H1 (cell line): ENCODE measurements around the gene MPHOSPH8. TPM values are rescaled to one million over a fixed set of nuclear protein-coding genes. Genes with fewer than 3 reads are reported as not detected.

Experiments
- CTCF ChIA-PET: fragments of 300-600 bp; sonication (Branson Sonifier 250); formaldehyde crosslinking; loops from one replicate; lab custom pipeline; 2021; ENCODE audit not compliant: partially characterized antibody; lab: Charles Lee
- POLR2A ChIA-PET: fragments of 300-600 bp; sonication (Branson Sonifier 250); formaldehyde crosslinking; loops from one replicate; lab custom pipeline; 2021; ENCODE audit warnings: inconsistent platforms; ENCODE audit not compliant: partially characterized antibody; lab: Charles Lee
- DNase-seq, 2 experiments: peaks; one replicate each; pipeline versions ENCODE4 v3.0.0 to v3.0.0-alpha.2; 2010 to 2022; ENCODE audit warnings: low spot score in 2 of 2, low read depth in 1 of 2, mixed read lengths in 1 of 2
- FAIRE-seq: peaks from 2 replicates; lab custom pipeline; 2011; peaks lifted over from hg19 to GRCh38; lab: Jason Lieb, UNC
- H2AFZ ChIP-seq: 2 replicates; pipeline ENCODE4 v1.8.1; 2012; ENCODE audit warnings: low read length, inconsistent platforms
- H2AK5ac ChIP-seq: 2 replicates; pipeline ENCODE4 v1.6.1; 2013; ENCODE audit warnings: low read depth, low read length
- H2BK120ac ChIP-seq: replicated peaks from 2 replicates; pipeline ENCODE3; 2013; ENCODE audit warnings: low read depth, low read length, inconsistent platforms
- H2BK12ac ChIP-seq: 2 replicates; pipeline ENCODE4 v1.6.1; 2013; ENCODE audit warnings: low read depth, low read length
- H2BK15ac ChIP-seq: 2 replicates; pipeline ENCODE4 v1.6.1; 2013; ENCODE audit warnings: low read length
- H2BK20ac ChIP-seq: 2 replicates; pipeline ENCODE4 v1.6.1; 2013; ENCODE audit warnings: low read length
- H2BK5ac ChIP-seq: 2 replicates; pipeline ENCODE4 v1.6.1; 2013; ENCODE audit warnings: low read depth, low read length
- H3K14ac ChIP-seq: 2 replicates; pipeline ENCODE4 v1.6.1; 2013; ENCODE audit warnings: inconsistent platforms; ENCODE audit not compliant: insufficient read length
- H3K18ac ChIP-seq: 2 replicates; pipeline ENCODE4 v1.6.1; 2013; ENCODE audit warnings: low read length; ENCODE audit errors: extremely low read depth
- H3K23ac ChIP-seq: 2 replicates; pipeline ENCODE4 v1.6.1; 2013; ENCODE audit warnings: inconsistent platforms; ENCODE audit not compliant: insufficient read length
- H3K23me2 ChIP-seq: 2 replicates; pipeline ENCODE4 v1.6.1; 2013; ENCODE audit warnings: low read depth, low read length
- H3K27ac ChIP-seq: 2 replicates; pipeline ENCODE4 v1.6.1; 2011; ENCODE audit warnings: low read depth, low read length, inconsistent platforms
- H3K27me3 ChIP-seq, 4 experiments: replicated peaks in 1 of 4; 1 replicate in 1 of 4; 2 replicates in 3 of 4; pipeline versions ENCODE4 v1.6.1 to v1.8.1; 2011 to 2013; ENCODE audit warnings: low read length in 3 of 4, mild to moderate bottlenecking in 3 of 4, inconsistent platforms in 2 of 4, mixed read lengths in 2 of 4, moderate library complexity in 1 of 4; ENCODE audit not compliant: control insufficient read depth in 3 of 4, insufficient read depth in 3 of 4; ENCODE audit errors: extremely low read depth in 1 of 4
- H3K36me3 ChIP-seq, 4 experiments: 2 replicates each; pipeline versions ENCODE4 v1.6.1 to v1.8.1; 2011 to 2013; ENCODE audit warnings: mild to moderate bottlenecking in 4 of 4, low read length in 3 of 4, moderate library complexity in 2 of 4, control low read depth in 1 of 4, inconsistent platforms in 1 of 4; ENCODE audit not compliant: insufficient read depth in 4 of 4, control insufficient read depth in 2 of 4
- H3K4ac ChIP-seq: replicated peaks from 2 replicates; pipeline ENCODE3; 2013; ENCODE audit warnings: low read length, low read depth, mixed read lengths, inconsistent platforms; ENCODE audit not compliant: insufficient read length
- H3K4me1 ChIP-seq, 4 experiments: replicated peaks in 1 of 4; 1 replicate in 1 of 4; 2 replicates in 3 of 4; pipeline versions ENCODE4 v1.6.1 to v1.8.1; 2011 to 2013; ENCODE audit warnings: low read length in 3 of 4, inconsistent platforms in 2 of 4, mixed read lengths in 1 of 4; ENCODE audit not compliant: insufficient read depth in 4 of 4, control insufficient read depth in 3 of 4
- H3K4me2 ChIP-seq, 2 experiments: 2 replicates each; pipeline versions ENCODE4 v1.6.1 to v1.8.1; 2011 to 2013; ENCODE audit warnings: low read depth in 2 of 2, low read length in 2 of 2, control low read depth in 1 of 2, inconsistent platforms in 1 of 2, mild to moderate bottlenecking in 1 of 2; ENCODE audit not compliant: insufficient read depth in 1 of 2
- H3K4me3 ChIP-seq, 4 experiments: fragments of 200-600, 300-600 bp in 1 of 4; sonication (generic), shearing (Covaris generic), sonication (Bioruptor Twin) in 1 of 4; 2 replicates each; pipeline versions ENCODE4 v1.5.1 to v1.8.1; 2011 to 2016; ENCODE audit warnings: low read length in 4 of 4, low read depth in 3 of 4, control low read depth in 2 of 4, inconsistent platforms in 2 of 4, mild to moderate bottlenecking in 2 of 4, mixed read lengths in 1 of 4, moderate library complexity in 1 of 4; ENCODE audit not compliant: insufficient read depth in 2 of 4; ENCODE audit errors: extremely low read depth in 1 of 4
- H3K56ac ChIP-seq: replicated peaks from 2 replicates; pipeline ENCODE3; 2013; ENCODE audit warnings: low read depth, mild to moderate bottlenecking, mixed read lengths, low read length, inconsistent platforms; ENCODE audit not compliant: insufficient read length
- H3K79me1 ChIP-seq: 2 replicates; pipeline ENCODE4 v1.6.1; 2013; ENCODE audit warnings: low read depth, low read length, control low read depth
- H3K79me2 ChIP-seq, 2 experiments: 2 replicates each; pipeline versions ENCODE4 v1.6.1 to v1.8.1; 2012 to 2013; ENCODE audit warnings: low read length in 2 of 2, mild to moderate bottlenecking in 2 of 2, inconsistent platforms in 1 of 2; ENCODE audit not compliant: insufficient read depth in 2 of 2, control insufficient read depth in 1 of 2
- H3K9ac ChIP-seq, 4 experiments: replicated peaks in 1 of 4; 1 replicate in 1 of 4; 2 replicates in 3 of 4; pipeline versions ENCODE4 v1.6.1 to v1.8.1; 2011 to 2013; ENCODE audit warnings: low read depth in 3 of 4, low read length in 3 of 4, control low read depth in 2 of 4, mild to moderate bottlenecking in 2 of 4, moderate library complexity in 2 of 4, inconsistent platforms in 1 of 4; ENCODE audit errors: extremely low read depth in 1 of 4
- H3K9me3 ChIP-seq, 2 experiments: 2 replicates each; pipeline versions ENCODE4 v1.6.1 to v1.8.1; 2012 to 2013; ENCODE audit warnings: mild to moderate bottlenecking in 2 of 2, moderate library complexity in 2 of 2, control low read depth in 1 of 2, inconsistent platforms in 1 of 2, low read depth in 1 of 2, low read length in 1 of 2, mixed read lengths in 1 of 2; ENCODE audit not compliant: insufficient read depth in 2 of 2
- H4K20me1 ChIP-seq, 2 experiments: replicated peaks in 1 of 2; 2 replicates each; pipeline versions ENCODE3 to v1.8.1; 2011 to 2013; ENCODE audit warnings: inconsistent platforms in 2 of 2, low read length in 2 of 2, mild to moderate bottlenecking in 1 of 2; ENCODE audit not compliant: insufficient read depth in 2 of 2, control insufficient read depth in 1 of 2
- H4K5ac ChIP-seq: 2 replicates; pipeline ENCODE4 v1.6.1; 2013; ENCODE audit warnings: low read length, low read depth, mixed read lengths, inconsistent platforms; ENCODE audit not compliant: insufficient read length
- H4K8ac ChIP-seq: 2 replicates; pipeline ENCODE4 v1.8.0; 2013; ENCODE audit warnings: mild to moderate bottlenecking, moderate library complexity, low read length, inconsistent platforms; ENCODE audit not compliant: insufficient read depth; ENCODE audit errors: extremely low read depth
- H4K91ac ChIP-seq: replicated peaks from 2 replicates; pipeline ENCODE3; 2013; ENCODE audit warnings: low read length, mixed read lengths, inconsistent platforms; ENCODE audit not compliant: insufficient read length
- CTBP2 ChIP-seq: IDR thresholded peaks from 2 replicates; pipeline ENCODE4 v1.7.0; 2011; ENCODE audit warnings: borderline replicate concordance, mild to moderate bottlenecking, moderate library complexity, mixed read lengths, low read length; ENCODE audit not compliant: insufficient read depth, insufficient read length
- E2F6 ChIP-seq: IDR thresholded peaks from 2 replicates; pipeline ENCODE4 v1.6.1; 2012; ENCODE audit warnings: inconsistent platforms
- EP300 ChIP-seq, 2 experiments: IDR thresholded peaks; 1 replicate in 1 of 2; 2 replicates in 1 of 2; pipeline ENCODE4 v1.6.1; 2011 to 2012; ENCODE audit warnings: low read depth in 2 of 2, low read length in 2 of 2, mild to moderate bottlenecking in 2 of 2, borderline replicate concordance in 1 of 2, inconsistent platforms in 1 of 2, moderate library complexity in 1 of 2
- HDAC6 ChIP-seq: IDR thresholded peaks from one replicate; pipeline ENCODE4 v1.7.1; 2012; ENCODE audit warnings: low read depth, mild to moderate bottlenecking, inconsistent platforms, low read length, moderate library complexity
- POLR2A ChIP-seq, 2 experiments: IDR thresholded peaks; 1 replicate in 1 of 2; 2 replicates in 1 of 2; pipeline ENCODE4 v1.6.1; 2011; ENCODE audit warnings: low read depth in 2 of 2, low read length in 2 of 2, mild to moderate bottlenecking in 2 of 2; ENCODE audit errors: control extremely low read depth in 1 of 2
- POLR2AphosphoS5 ChIP-seq: IDR thresholded peaks from 2 replicates; pipeline ENCODE4 v1.6.1; 2011; ENCODE audit warnings: low read depth, low read length
- POU5F1 ChIP-seq: IDR thresholded peaks from 2 replicates; pipeline ENCODE4 v1.6.1; 2011; ENCODE audit warnings: low read depth, mild to moderate bottlenecking, low read length, moderate library complexity
- SAP30 ChIP-seq: fragments of 300-600 bp; sonication (generic); IDR thresholded peaks from 2 replicates; pipeline ENCODE4 v1.7.1; 2012; ENCODE audit warnings: low read length, moderate library complexity, mild to moderate bottlenecking, inconsistent platforms; ENCODE audit not compliant: insufficient read depth, insufficient replicate concordance
- SIN3A ChIP-seq, 2 experiments: IDR thresholded peaks in 1 of 2; conservative IDR thresholded peaks in 1 of 2; 2 replicates each; pipeline ENCODE4 v1.6.1; 2011 to 2012; ENCODE audit warnings: low read length in 2 of 2, improper control_type of control experiment in 1 of 2, low read depth in 1 of 2, mild to moderate bottlenecking in 1 of 2
- WGBS, 2 experiments: shearing (Covaris generic) in 1 of 2; methylation state at CpG; one replicate each; pipeline versions ENCODE4 v1.1.6 to v1.1.7; 2013 to 2015; ENCODE audit warnings: low lambda C conversion rate in 2 of 2, mixed read lengths in 2 of 2, inconsistent platforms in 1 of 2, low coverage in 1 of 2, missing lambda C conversion rate in 1 of 2; ENCODE audit not compliant: insufficient replicate concordance in 2 of 2, insufficient coverage in 1 of 2, insufficient read length in 1 of 2; ENCODE audit errors: extremely low coverage in 1 of 2, missing lambda C conversion rate in 1 of 2; 5-methylcytosine and 5-hydroxymethylcytosine counted together
- polyA plus RNA-seq, 7 experiments: library from polyadenylated mRNA; depleted of rRNA in 3 of 7; stranded (reverse) in 5 of 7; unstranded in 2 of 7; fragments of >200 nt in 5 of 7; fragments of 200-250 nt in 2 of 7; gene quantifications; 1 replicate in 5 of 7; 2 replicates in 1 of 7; 4 replicates in 1 of 7; pipeline versions ENCODE4 v1.2.1 to v1.2.3, GENCODE V29; 2011 to 2013; ENCODE audit warnings: missing spikeins in 2 of 7, mixed read lengths in 2 of 7
- total RNA-seq: library from RNA; stranded (reverse); fragmentation: NEBNext Ultra II Directional; extraction: Animal tissue kit (Norgen Biotek cat#: 25700); gene quantifications from 2 replicates; pipeline ENCODE4 v1.2.1, GENCODE V29; 2021

Gene MPHOSPH8
- total and polyA plus RNA-seq, 2 of the 8 experiments (the other 6 are each of a cell fraction or from before 2014, with no cell fraction given): 8.3 to 20.5 TPM

- Histone ChIP-seq H2BK15ac (no peak overlapping the region), H4K20me1 (no peaks in the 10 kb centered on the region), H2BK120ac (no peak overlapping the region), H2BK12ac (no peak overlapping the region), H4K91ac (no peak overlapping the region), H2BK5ac (no peak overlapping the region), H3K56ac (no peak overlapping the region), H3K23ac (no peak overlapping the region), H3K4me2 (no peak overlapping the region), H3K79me1 (no peaks in the 10 kb centered on the region), H2AK5ac (no peak overlapping the region), H3K36me3 (peaks cover 6 to 70% (median 43%) of the 10 kb centered on the region in 4 experiments), H3K23me2 (no peaks in the 10 kb centered on the region), H3K9me3 (no peaks in the 10 kb centered on the region), H3K4me3 (no peak overlapping the region), H3K4ac (no peak overlapping the region), H3K27me3 (no peaks in the 10 kb centered on the region), H3K27ac (no peak overlapping the region), H3K18ac (no peak overlapping the region), H2BK20ac (no peak overlapping the region), H2AFZ (no peak overlapping the region), H3K4me1 (no peaks in the 10 kb centered on the region), H4K5ac (no peak overlapping the region), H3K14ac (no peak overlapping the region), H3K9ac (no peak overlapping the region), H3K79me2 (no peaks in the 10 kb centered on the region), H4K8ac (no peak overlapping the region)
- CTCF ChIA-PET: interaction anchor here (0.9 kb wide), 1 partner anchor 169 kb away, joined by 5 read pairs; no protein-coding TSS in a partner anchor
- 97% methylated on average over 5 of the region's 5 CpGs; no CpG with 5 or more reads in 1 of the 2 experiments for WGBS, 2 experiments
- POLR2A ChIA-PET: no interaction called here
- no peak for DNase-seq
- no peak for FAIRE-seq
- no peak for TF ChIP-seq CTBP2
- TF ChIP-seq SIN3A (conservative IDR thresholded peaks at IDR 0.05 in 1 of 2, IDR thresholded peaks at IDR 0.05 in 1 of 2; ENCODE audit: low read depth in 1 of 2, low read length in 2 of 2): no peak
- TF ChIP-seq E2F6: no peak
- TF ChIP-seq POLR2AphosphoS5: no peak
- no peak for TF ChIP-seq SAP30
- no peak for TF ChIP-seq POU5F1
- TF ChIP-seq EP300 (IDR thresholded peaks at IDR 0.05; ENCODE audit: borderline replicate concordance in 1 of 2, low read depth in 2 of 2, low read length in 2 of 2): no peak
- no peak for TF ChIP-seq POLR2A (IDR thresholded peaks at IDR 0.05; ENCODE audit: control extremely low read depth in 1 of 2, low read depth in 2 of 2, low read length in 2 of 2)
- no peak for TF ChIP-seq HDAC6
Measured at GRCh38 chr13:19672990-19673389, 39.5 kb downstream of the MPHOSPH8 start.
